B cell (primary cell): ENCODE measurements around the gene ITCH. TPM values are rescaled to one million over a fixed set of nuclear protein-coding genes. Genes with fewer than 3 reads are reported as not detected.
"Not testable (repeated sequence)": the region's sequence is repeated elsewhere in the genome, so short reads cannot be mapped to it uniquely, and the experiment has no call there.

Experiments used
- ATAC-seq: fragments of 200-7000 bp; cut with Tn5 transposase; one replicate; pipeline ENCODE4 v1.10.0; 2021; ENCODE audit warnings: low read depth, mild to moderate bottlenecking, moderate number of reproducible peaks, moderate library complexity
- CTCF ChIA-PET: fragments of 350-600 bp; sonication (Branson Sonifier 250); formaldehyde crosslinking; loops from one replicate; lab custom pipeline; 2021; ENCODE audit warnings: antibody characterized with exemption, inconsistent platforms; lab: Charles Lee
- POLR2A ChIA-PET: fragments of 350-600 bp; sonication (Branson Sonifier 250); formaldehyde crosslinking; loops from one replicate; lab custom pipeline; 2021; ENCODE audit warnings: antibody characterized with exemption; lab: Charles Lee
- DNase-seq: peaks from one replicate; pipeline ENCODE4 v3.0.0; 2013
- H2AFZ ChIP-seq: 2 replicates; pipeline ENCODE4 v1.6.1; 2012; ENCODE audit warnings: mild to moderate bottlenecking, low read depth, low read length; ENCODE audit not compliant: insufficient read depth, poor library complexity, severe bottlenecking
- H3K27ac ChIP-seq, 2 donors: 1 replicate in 1 of 2; 2 replicates in 1 of 2; pipeline ENCODE4 v1.5.1; 2012 to 2013; ENCODE audit warnings: low read length in 2 of 2, mild to moderate bottlenecking in 2 of 2, moderate library complexity in 1 of 2
- H3K27me3 ChIP-seq, 4 experiments: fragments of 200-600 bp in 1 of 4; sonication (generic) in 1 of 4; replicated peaks in 1 of 4; 1 replicate in 2 of 4; 2 replicates in 2 of 4; pipeline versions ENCODE4 v1.6.1 to v1.7.0; 2013 to 2016; ENCODE audit warnings: low read length in 3 of 4, mild to moderate bottlenecking in 2 of 4, mixed read lengths in 1 of 4, moderate library complexity in 1 of 4; ENCODE audit not compliant: insufficient read depth in 4 of 4, control insufficient read depth in 3 of 4; ENCODE audit errors: control extremely low read depth in 1 of 4
- H3K36me3 ChIP-seq, 2 experiments: replicated peaks in 1 of 2; 1 replicate in 1 of 2; 2 replicates in 1 of 2; pipeline versions ENCODE4 v1.6.1 to v1.7.1; 2013; ENCODE audit warnings: low read length in 1 of 2; ENCODE audit not compliant: insufficient read depth in 2 of 2, control insufficient read depth in 1 of 2; ENCODE audit errors: control extremely low read depth in 1 of 2, extremely low read depth in 1 of 2
- H3K4me1 ChIP-seq, 2 donors: fragments of 200-600 bp in 1 of 2; sonication (generic) in 1 of 2; 1 replicate in 1 of 2; 2 replicates in 1 of 2; pipeline versions ENCODE4 v1.5.1 to v1.6.1; 2013 to 2017; ENCODE audit warnings: low read length in 2 of 2; ENCODE audit not compliant: control insufficient read depth in 2 of 2, insufficient read depth in 2 of 2
- H3K4me2 ChIP-seq: replicated peaks from 2 replicates; pipeline ENCODE3; 2012; ENCODE audit warnings: mild to moderate bottlenecking, low read depth, low read length; ENCODE audit not compliant: poor library complexity, severe bottlenecking
- H3K4me3 ChIP-seq, 5 experiments: fragments of 200-600 bp in 1 of 5; sonication (generic) in 1 of 5; 1 replicate in 3 of 5; 2 replicates in 2 of 5; pipeline versions ENCODE4 v1.5.1 to v1.7.0; 2011 to 2016; ENCODE audit warnings: low read length in 4 of 5, mild to moderate bottlenecking in 4 of 5, low read depth in 2 of 5, control low read depth in 1 of 5, moderate library complexity in 1 of 5; ENCODE audit not compliant: insufficient read depth in 1 of 5; ENCODE audit errors: control extremely low read depth in 1 of 5, extremely low read depth in 1 of 5
- H3K79me2 ChIP-seq: fragments of 200-600 bp; sonication (generic); one replicate; pipeline ENCODE4 v1.6.0; 2016; ENCODE audit warnings: low read length; ENCODE audit not compliant: control insufficient read depth, insufficient read depth
- H3K9ac ChIP-seq: fragments of 200-600 bp; sonication (generic); 2 replicates; pipeline ENCODE4 v1.6.1; 2017; ENCODE audit warnings: mild to moderate bottlenecking, low read length, moderate library complexity
- H3K9me3 ChIP-seq, 3 donors: one replicate each; pipeline versions ENCODE4 v1.6.1 to v1.7.1; 2013; ENCODE audit warnings: low read length in 2 of 3; ENCODE audit not compliant: control insufficient read depth in 2 of 3, insufficient read depth in 1 of 3; ENCODE audit errors: control extremely low read depth in 1 of 3
- H4K20me1 ChIP-seq: 2 replicates; pipeline ENCODE4 v1.6.0; 2012; ENCODE audit warnings: mild to moderate bottlenecking, low read length; ENCODE audit not compliant: insufficient read depth, control insufficient read depth, poor library complexity, severe bottlenecking
- H3K27ac Mint-ChIP-seq: one replicate; pipeline ENCODE4 v1.8.0; 2021; ENCODE audit warnings: mixed read lengths
- H3K27me3 Mint-ChIP-seq: one replicate; pipeline ENCODE4 v1.8.0; 2021; ENCODE audit warnings: mixed read lengths
- H3K4me1 Mint-ChIP-seq: one replicate; pipeline ENCODE4 v1.8.0; 2021; ENCODE audit warnings: mixed read lengths
- H3K4me3 Mint-ChIP-seq: one replicate; pipeline ENCODE4 v1.8.0; 2021; ENCODE audit warnings: mixed read lengths
- H3K9me3 Mint-ChIP-seq: one replicate; pipeline ENCODE4 v1.8.0; 2022; ENCODE audit warnings: mixed read lengths; ENCODE audit not compliant: insufficient read depth
- EZH2 ChIP-seq: IDR thresholded peaks from 2 replicates; pipeline ENCODE4 v1.6.1; 2012; ENCODE audit warnings: borderline replicate concordance, low read depth, mild to moderate bottlenecking, moderate library complexity, low read length; ENCODE audit not compliant: insufficient read depth, poor library complexity, severe bottlenecking
- WGBS: methylation state at CpG from one replicate; pipeline ENCODE4 v1.1.5; 2013; ENCODE audit warnings: missing lambda C conversion rate; ENCODE audit not compliant: insufficient coverage; 5-methylcytosine and 5-hydroxymethylcytosine counted together
- intact Hi-C: fragments of 100-400 bp; cut with micrococcal nuclease; formaldehyde crosslinking; loops from one replicate; pipeline ENCODE4 v1.10.0; 2022
- polyA plus RNA-seq: library from polyadenylated mRNA; depleted of rRNA; stranded (reverse); fragments of >200 nt; gene quantifications from 2 replicates; pipeline ENCODE4 v1.2.3, GENCODE V29; 2012
- total RNA-seq, 2 donors: library from RNA; stranded (reverse); fragments of 120-200 nt in 1 of 2; gene quantifications; 1 replicate in 1 of 2; 2 replicates in 1 of 2; pipeline versions ENCODE4 v1.2.3 to v1.2.4, GENCODE V29; 2013 to 2022
- TF ChIP-seq, protein P1 (sequence below): fragments of 200-600 bp; IDR thresholded peaks from one replicate; pipeline ENCODE4 v1.8.0; 2022; ENCODE audit warnings: antibody characterized with exemption, mild to moderate bottlenecking

The ITCH gene
- total and polyA plus RNA-seq, 2 donors (not counting 1 experiment from before 2014, with no cell fraction given): 10.0 to 110 TPM

DNA sequence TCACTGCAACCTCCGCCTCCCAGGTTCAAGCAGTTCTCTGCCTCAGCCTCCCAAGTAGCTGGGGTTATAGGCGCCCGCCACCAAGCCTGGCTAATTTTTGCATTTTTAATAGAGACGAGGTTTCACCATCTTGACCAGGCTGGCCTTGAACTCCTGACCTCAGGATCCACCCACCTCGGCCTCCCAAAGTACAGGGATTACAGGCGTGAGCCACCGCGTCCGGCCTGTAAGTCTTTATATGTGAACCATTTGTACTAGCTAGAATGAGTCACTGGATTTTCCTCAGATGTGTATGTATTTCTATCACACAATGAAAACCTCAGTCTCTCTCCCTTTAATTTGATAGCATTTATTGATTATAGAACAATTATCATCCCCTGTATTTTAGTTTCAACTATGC, 34.0 kb downstream of the ITCH start:
- H3K9ac ChIP-seq: no peak overlapping the region
- no peak overlapping the region for H3K4me3 ChIP-seq
- Mint-ChIP-seq H3K9me3 (no peaks in the 10 kb centered on the region), H3K4me3 (no peak overlapping the region), H3K4me1 (peaks cover 17% of the 10 kb centered on the region), H3K27me3 (no peaks in the 10 kb centered on the region), H3K27ac (no peak overlapping the region)
- no peak overlapping the region for H2AFZ ChIP-seq
- no peaks in the 10 kb centered on the region for H3K27me3 ChIP-seq
- no peak for TF ChIP-seq EZH2
- TF ChIP-seq, protein P1, sequence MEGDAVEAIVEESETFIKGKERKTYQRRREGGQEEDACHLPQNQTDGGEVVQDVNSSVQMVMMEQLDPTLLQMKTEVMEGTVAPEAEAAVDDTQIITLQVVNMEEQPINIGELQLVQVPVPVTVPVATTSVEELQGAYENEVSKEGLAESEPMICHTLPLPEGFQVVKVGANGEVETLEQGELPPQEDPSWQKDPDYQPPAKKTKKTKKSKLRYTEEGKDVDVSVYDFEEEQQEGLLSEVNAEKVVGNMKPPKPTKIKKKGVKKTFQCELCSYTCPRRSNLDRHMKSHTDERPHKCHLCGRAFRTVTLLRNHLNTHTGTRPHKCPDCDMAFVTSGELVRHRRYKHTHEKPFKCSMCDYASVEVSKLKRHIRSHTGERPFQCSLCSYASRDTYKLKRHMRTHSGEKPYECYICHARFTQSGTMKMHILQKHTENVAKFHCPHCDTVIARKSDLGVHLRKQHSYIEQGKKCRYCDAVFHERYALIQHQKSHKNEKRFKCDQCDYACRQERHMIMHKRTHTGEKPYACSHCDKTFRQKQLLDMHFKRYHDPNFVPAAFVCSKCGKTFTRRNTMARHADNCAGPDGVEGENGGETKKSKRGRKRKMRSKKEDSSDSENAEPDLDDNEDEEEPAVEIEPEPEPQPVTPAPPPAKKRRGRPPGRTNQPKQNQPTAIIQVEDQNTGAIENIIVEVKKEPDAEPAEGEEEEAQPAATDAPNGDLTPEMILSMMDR: no peak
- peaks cover 87% of the 10 kb centered on the region for H3K79me2 ChIP-seq
- ChIA-PET CTCF (no interaction called here), POLR2A (interaction anchor here (0.5 kb wide), 1 partner anchor 16 kb away, joined by 4 read pairs; no protein-coding TSS in a partner anchor)
- intact Hi-C loops: no loop called here
- H3K27ac ChIP-seq: no peak overlapping the region
- H4K20me1 ChIP-seq: peaks cover 46% of the 10 kb centered on the region
- WGBS: 100% methylated on average over 4 of the region's 9 CpGs
- no peaks in the 10 kb centered on the region for H3K9me3 ChIP-seq
- H3K36me3 ChIP-seq: peaks cover 2 to 48% of the 10 kb centered on the region in 2 experiments
- ATAC-seq (no peak), DNase-seq (no peak)
- no peak overlapping the region for H3K4me2 ChIP-seq
- peaks cover under 1 to 3% of the 10 kb centered on the region in 2 donors for H3K4me1 ChIP-seq

DNA sequence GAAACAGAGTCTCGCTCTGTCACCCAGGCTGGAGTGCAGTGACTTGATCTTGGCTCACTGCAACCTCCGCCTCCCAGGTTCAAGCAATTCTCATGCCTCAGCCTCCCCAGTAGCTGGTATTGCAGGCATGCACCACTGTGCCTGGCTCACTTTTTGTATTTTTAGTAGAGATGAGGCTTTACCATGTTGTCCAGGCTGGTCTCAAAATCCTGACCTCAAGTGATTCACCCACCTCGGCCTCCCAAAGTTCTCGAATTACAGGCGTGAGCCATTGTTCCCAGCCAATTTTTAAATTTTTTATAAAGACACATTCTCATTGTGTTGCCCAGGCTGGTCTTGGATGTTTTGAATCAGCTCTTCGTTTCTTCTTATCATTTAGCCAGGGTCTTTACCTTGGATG, 37.7 kb downstream of the ITCH start:
- peaks cover 39% of the 10 kb centered on the region for H3K4me1 Mint-ChIP-seq
- H3K4me3 ChIP-seq, H2AFZ ChIP-seq, H3K27me3 Mint-ChIP-seq, POLR2A ChIA-PET, H3K27me3 ChIP-seq, ATAC-seq, H3K9me3 Mint-ChIP-seq, H3K27ac Mint-ChIP-seq, H3K9me3 ChIP-seq, intact Hi-C loops, H3K9ac ChIP-seq, H3K4me3 Mint-ChIP-seq, DNase-seq, H3K27ac ChIP-seq, H3K4me2 ChIP-seq: not testable (repeated sequence)
- peaks cover 33 to 35% of the 10 kb centered on the region in 2 donors for H3K4me1 ChIP-seq
- H3K79me2 ChIP-seq: peaks cover 78% of the 10 kb centered on the region
- CTCF ChIA-PET: interaction anchor here (1.4 kb wide), 1 partner anchor 15 kb away, joined by 6 read pairs; no protein-coding TSS in a partner anchor
- peaks cover 0 to 24% of the 10 kb centered on the region in 2 experiments for H3K36me3 ChIP-seq
- WGBS: 93% methylated on average over 5 of the region's 6 CpGs
- H4K20me1 ChIP-seq: peaks cover 56% of the 10 kb centered on the region
